Vagina (tissue), 2 donors: Measurements from ENCODE around the gene ZRSR2. TPM values are rescaled to one million over a fixed set of nuclear protein-coding genes. Genes with fewer than 3 reads are reported as not detected.

Source experiments
- DNase-seq, 2 donors: peaks; one replicate each; pipeline ENCODE4 v3.0.0-alpha.2; 2017; ENCODE audit errors: extremely low spot score in 2 of 2
- H3K27ac ChIP-seq: fragments of 200-600 bp; sonication (generic); one replicate; pipeline ENCODE4 v1.5.1; 2019
- H3K27me3 ChIP-seq: fragments of 200-600 bp; sonication (generic); one replicate; pipeline ENCODE4 v1.5.1; 2019
- H3K36me3 ChIP-seq, 2 donors: fragments of 200-600 bp; sonication (generic); one replicate each; pipeline ENCODE4 v1.5.1; 2017 to 2019
- H3K4me1 ChIP-seq: fragments of 200-600 bp; sonication (generic); one replicate; pipeline ENCODE4 v1.5.1; 2019
- H3K4me3 ChIP-seq, 2 donors: fragments of 200-600 bp; sonication (generic); 1 replicate in 1 of 2; 2 replicates in 1 of 2; pipeline ENCODE4 v1.5.1; 2016 to 2019
- H3K9me3 ChIP-seq: fragments of 200-600 bp; sonication (generic); one replicate; pipeline ENCODE4 v1.5.1; 2019
- POLR2A ChIP-seq, 2 donors: fragments of 450-650 bp; IDR thresholded peaks; one replicate each; pipeline ENCODE4 v1.6.1; 2017; ENCODE audit warnings: antibody characterized with exemption in 2 of 2, mild to moderate bottlenecking in 2 of 2, moderate library complexity in 2 of 2
- POLR2AphosphoS5 ChIP-seq, 2 donors: sonication (generic); formaldehyde crosslinking; IDR thresholded peaks; one replicate each; pipeline ENCODE4 v1.9.0; 2017; ENCODE audit warnings: antibody characterized with exemption in 2 of 2, mild to moderate bottlenecking in 2 of 2, low read depth in 1 of 2; ENCODE audit not compliant: insufficient read depth in 1 of 2
- intact Hi-C: fragments of 100-400 bp; cut with DNase I; formaldehyde crosslinking; loops from one replicate; pipeline ENCODE4 v1.15.1; 2023
- total RNA-seq: library from RNA; depleted of rRNA; stranded (reverse); fragments of >200 nt; gene quantifications from one replicate; pipeline ENCODE4 v1.2.3, GENCODE V29; 2016
- TF ChIP-seq, protein P1 (sequence below), 3 experiments: fragments of 450-650 bp in 2 of 3; fragments of 200-600 bp in 1 of 3; sonication (generic) in 1 of 3; IDR thresholded peaks; one replicate each; pipeline ENCODE4 v1.5.1; 2017 to 2019; ENCODE audit warnings: antibody characterized with exemption in 3 of 3, mild to moderate bottlenecking in 2 of 3, moderate library complexity in 2 of 3

Gene ZRSR2
- total RNA-seq, 1 donor from 2014 or later, result 12.5 TPM

DNA sequence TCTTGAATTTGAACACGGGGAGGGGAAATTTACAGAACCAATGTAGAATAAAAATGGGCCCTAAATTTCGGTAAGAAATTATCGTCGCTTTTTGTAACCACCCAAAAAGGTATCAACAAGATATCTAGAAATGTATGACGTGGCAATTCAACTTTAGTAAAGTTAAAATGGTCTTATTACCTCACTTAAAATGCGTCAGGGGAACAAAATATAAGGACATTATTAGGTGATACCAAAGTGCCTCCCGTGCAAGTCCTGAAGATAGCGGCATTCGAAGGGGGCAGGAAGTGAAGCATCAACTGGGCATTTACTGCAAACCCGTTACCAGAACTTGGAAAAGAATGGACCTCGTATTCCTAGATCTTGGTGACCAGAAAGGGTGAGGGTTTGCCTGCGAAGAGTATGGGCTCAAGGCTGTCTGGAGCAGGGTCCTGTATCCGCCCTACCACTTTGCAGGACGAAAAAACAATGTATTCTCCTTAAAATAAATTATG lies 63.3 kb downstream of the ZRSR2 start:
- Histone ChIP-seq H3K36me3 (no peaks in the 10 kb centered on the region), H3K27me3 (no peaks in the 10 kb centered on the region), H3K4me1 (peaks cover 24% of the 10 kb centered on the region), H3K9me3 (no peaks in the 10 kb centered on the region), H3K4me3 (peak overlapping the region; percentile 65 to 94), H3K27ac (no peak overlapping the region)
- TF ChIP-seq POLR2A (IDR thresholded peaks at IDR 0.05), result no peak
- TF ChIP-seq, protein P1, sequence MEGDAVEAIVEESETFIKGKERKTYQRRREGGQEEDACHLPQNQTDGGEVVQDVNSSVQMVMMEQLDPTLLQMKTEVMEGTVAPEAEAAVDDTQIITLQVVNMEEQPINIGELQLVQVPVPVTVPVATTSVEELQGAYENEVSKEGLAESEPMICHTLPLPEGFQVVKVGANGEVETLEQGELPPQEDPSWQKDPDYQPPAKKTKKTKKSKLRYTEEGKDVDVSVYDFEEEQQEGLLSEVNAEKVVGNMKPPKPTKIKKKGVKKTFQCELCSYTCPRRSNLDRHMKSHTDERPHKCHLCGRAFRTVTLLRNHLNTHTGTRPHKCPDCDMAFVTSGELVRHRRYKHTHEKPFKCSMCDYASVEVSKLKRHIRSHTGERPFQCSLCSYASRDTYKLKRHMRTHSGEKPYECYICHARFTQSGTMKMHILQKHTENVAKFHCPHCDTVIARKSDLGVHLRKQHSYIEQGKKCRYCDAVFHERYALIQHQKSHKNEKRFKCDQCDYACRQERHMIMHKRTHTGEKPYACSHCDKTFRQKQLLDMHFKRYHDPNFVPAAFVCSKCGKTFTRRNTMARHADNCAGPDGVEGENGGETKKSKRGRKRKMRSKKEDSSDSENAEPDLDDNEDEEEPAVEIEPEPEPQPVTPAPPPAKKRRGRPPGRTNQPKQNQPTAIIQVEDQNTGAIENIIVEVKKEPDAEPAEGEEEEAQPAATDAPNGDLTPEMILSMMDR (IDR thresholded peaks at IDR 0.05), result no peak
- TF ChIP-seq POLR2AphosphoS5 (IDR thresholded peaks at IDR 0.05; ENCODE audit: insufficient read depth in 1 of 2, low read depth in 1 of 2), result no peak
- intact Hi-C loops, result no loop called here
- DNase-seq, result no peak

- peak overlapping the region; percentile 77 for H3K27ac ChIP-seq
- H3K36me3 ChIP-seq, result no peaks in the 10 kb centered on the region
- no peak for TF ChIP-seq POLR2AphosphoS5 (IDR thresholded peaks at IDR 0.05; ENCODE audit: insufficient read depth in 1 of 2, low read depth in 1 of 2)
- TF ChIP-seq, protein P1 (IDR thresholded peaks at IDR 0.05), result no peak
- TF ChIP-seq POLR2A (IDR thresholded peaks at IDR 0.05), result no peak
- H3K4me3 ChIP-seq, result peak overlapping the region; percentile 65 to 94
- intact Hi-C loops, result no loop called here
- no peaks in the 10 kb centered on the region for H3K9me3 ChIP-seq
- H3K4me1 ChIP-seq, result peaks cover 24% of the 10 kb centered on the region
- DNase-seq, result no peak
- no peaks in the 10 kb centered on the region for H3K27me3 ChIP-seq
Observed at GRCh38 chrX:15854080-15854655, 63.9 kb downstream of the ZRSR2 start.

DNA sequence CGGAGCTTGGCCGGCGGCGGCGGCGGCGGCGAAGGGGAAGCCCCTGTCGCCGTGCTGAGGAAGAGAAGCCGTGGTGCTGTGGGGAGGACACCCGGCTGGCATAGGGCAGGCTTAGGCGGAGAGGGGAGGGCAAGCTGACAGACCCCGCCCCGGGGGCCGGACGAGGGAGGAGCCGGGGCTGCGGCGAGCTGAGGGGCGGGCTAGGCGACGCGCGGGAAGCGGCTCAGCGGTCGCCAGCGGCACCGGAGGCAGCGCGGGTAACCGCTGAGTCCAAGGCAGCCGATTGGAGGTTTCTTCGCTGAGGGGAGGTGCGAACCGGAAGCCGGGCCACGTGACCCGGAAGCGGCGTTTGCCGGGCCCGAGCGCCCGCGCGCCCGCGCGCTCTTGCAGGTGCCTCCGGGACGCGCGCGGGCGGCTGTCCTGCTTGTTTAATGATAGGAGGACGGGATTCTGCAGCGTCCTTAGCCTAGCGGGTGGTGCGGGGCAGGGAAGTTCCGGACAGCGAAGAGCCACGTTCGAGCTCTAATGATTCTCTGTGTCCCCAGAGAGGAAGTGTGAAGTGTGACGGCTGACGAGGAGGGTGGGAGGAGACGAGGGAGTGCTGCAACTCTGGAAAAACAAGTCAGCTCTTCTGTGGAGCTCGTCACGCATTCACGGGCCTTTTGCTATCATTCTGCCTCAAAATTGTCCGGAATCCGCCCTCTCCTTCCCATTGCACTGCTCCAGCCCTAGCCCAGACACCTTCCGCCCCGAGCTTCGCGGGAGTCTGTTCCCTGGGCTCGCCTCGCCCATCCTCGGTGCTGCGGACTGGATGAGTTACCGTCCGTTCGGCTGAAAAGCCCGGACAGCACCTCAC lies 64.7 kb downstream of the ZRSR2 start, which contains the start of gene AP1S2:
TSS of gene AP1S2 (minus strand) at position 102 of the 856 bp plus-strand sequence. CDS start 2,289 bp downstream, outside the sequence.
- Histone ChIP-seq H3K27ac (peak within 1 kb of the TSS; percentile 77), H3K4me3 (peak within 1 kb of the TSS; percentile 65 to 94), H3K4me1 (peaks cover 24% of the 10 kb centered on the region), H3K27me3 (no peaks in the 10 kb centered on the region), H3K36me3 (no peaks in the 10 kb centered on the region), H3K9me3 (no peaks in the 10 kb centered on the region)
- intact Hi-C loops, result no loop called here
- DNase-seq, result peak in 1 of 2 donors; percentile 95
- TF ChIP-seq, protein P1 (IDR thresholded peaks at IDR 0.05), result no peak
- peak in 1 of 2 donors; percentile 59 for TF ChIP-seq POLR2AphosphoS5 (IDR thresholded peaks at IDR 0.05; ENCODE audit: insufficient read depth in 1 of 2, low read depth in 1 of 2)
- TF ChIP-seq POLR2A (IDR thresholded peaks at IDR 0.05), result peak in 1 of 2 donors; percentile 35

DNA sequence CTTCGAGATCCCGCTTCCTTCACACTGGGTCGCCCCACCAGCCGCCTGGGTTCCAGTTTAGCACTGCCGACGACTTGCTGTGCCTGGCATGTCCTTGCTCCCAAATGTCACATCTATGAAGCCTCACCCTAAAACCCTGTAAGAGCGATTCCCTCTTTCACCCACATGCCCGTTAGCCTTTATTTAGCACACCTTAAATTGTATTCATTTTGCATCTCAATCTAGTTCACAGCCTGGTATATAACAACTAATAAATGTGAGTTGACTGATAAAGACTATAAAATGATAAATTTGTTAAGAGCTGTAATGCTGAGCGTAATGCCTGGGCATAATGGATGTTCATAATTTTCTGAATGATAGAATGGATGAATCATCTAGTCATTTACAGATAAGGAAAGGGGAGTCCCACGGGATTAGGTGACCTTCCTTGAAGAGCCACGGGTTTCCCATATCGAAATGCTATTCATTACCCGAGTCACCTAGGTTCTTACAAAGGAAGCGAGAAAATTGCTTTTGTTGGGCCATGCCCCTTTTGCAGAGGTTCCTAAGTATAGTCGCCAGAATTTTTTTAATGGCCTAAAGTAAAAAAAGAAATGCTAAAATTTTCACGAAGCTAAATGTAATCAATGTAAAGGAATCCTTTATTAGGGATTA lies 65.4 kb downstream of the ZRSR2 start:
- H3K36me3 ChIP-seq, result no peaks in the 10 kb centered on the region
- H3K27me3 ChIP-seq, result no peaks in the 10 kb centered on the region
- no peak for DNase-seq
- peak overlapping the region; percentile 77 for H3K27ac ChIP-seq
- H3K4me3 ChIP-seq, result peak overlapping the region; percentile 65 to 94
- H3K9me3 ChIP-seq, result no peaks in the 10 kb centered on the region
- TF ChIP-seq POLR2A (IDR thresholded peaks at IDR 0.05), result no peak
- TF ChIP-seq POLR2AphosphoS5 (IDR thresholded peaks at IDR 0.05; ENCODE audit: insufficient read depth in 1 of 2, low read depth in 1 of 2), result peak in 1 of 2 donors; percentile 5
- TF ChIP-seq, protein P1 (IDR thresholded peaks at IDR 0.05), result no peak
- H3K4me1 ChIP-seq, result peaks cover 24% of the 10 kb centered on the region
- intact Hi-C loops, result no loop called here
